OCI-LY7 (cell line): Measurements from ENCODE around the gene MAP6. TPM values are rescaled to one million over a fixed set of nuclear protein-coding genes. Genes with fewer than 3 reads are reported as not detected.

ENCODE experiments used
- BruUV-seq: library from RNA; stranded (reverse); fragments of 400-500 nt; replicated peaks from 2 replicates; lab custom pipeline; 2021; lab: Mats Ljungman, UMichigan
- CTCF ChIA-PET: fragments of 300-600 bp; sonication (Branson Sonifier 250); formaldehyde crosslinking; loops from one replicate; lab custom pipeline; 2022; ENCODE audit warnings: antibody characterized with exemption; ENCODE audit not compliant: unreplicated experiment; lab: Charles Lee
- POLR2A ChIA-PET: fragments of 300-600 bp; sonication (Branson Sonifier 250); formaldehyde crosslinking; loops from one replicate; lab custom pipeline; 2022; ENCODE audit warnings: antibody characterized with exemption; lab: Charles Lee
- DNase-seq: peaks from one replicate; pipeline ENCODE4 v3.0.0-alpha.2; 2015; ENCODE audit warnings: low spot score
- H2AFZ ChIP-seq: fragments of 200-600 bp; sonication (generic), shearing (Covaris generic); 2 replicates; pipeline ENCODE4 v1.6.1; 2014; ENCODE audit warnings: mild to moderate bottlenecking, antibody characterized with exemption, low read length, moderate library complexity
- H3K27ac ChIP-seq: fragments of 200-600 bp; sonication (generic); 2 replicates; pipeline ENCODE4 v1.5.1; 2014; ENCODE audit warnings: mixed run types, low read depth, mild to moderate bottlenecking, moderate library complexity, low read length, inconsistent platforms; ENCODE audit not compliant: poor library complexity, severe bottlenecking
- H3K36me3 ChIP-seq: fragments of 200-600 bp; sonication (generic); 2 replicates; pipeline ENCODE4 v1.6.1; 2014; ENCODE audit warnings: mild to moderate bottlenecking, antibody characterized with exemption, low read length, moderate library complexity, mixed read lengths; ENCODE audit not compliant: insufficient read depth
- H3K4me1 ChIP-seq: fragments of 200-600 bp; sonication (generic); 2 replicates; pipeline ENCODE4 v1.5.1; 2014; ENCODE audit warnings: mild to moderate bottlenecking, low read length; ENCODE audit not compliant: insufficient read depth, poor library complexity, severe bottlenecking
- H3K4me2 ChIP-seq: fragments of 200-600 bp; sonication (generic); 2 replicates; pipeline ENCODE4 v1.6.1; 2014; ENCODE audit warnings: mild to moderate bottlenecking, low read length
- H3K4me3 ChIP-seq: fragments of 200-600 bp; sonication (generic); 2 replicates; pipeline ENCODE4 v1.5.1; 2014; ENCODE audit warnings: mild to moderate bottlenecking, low read depth, low read length; ENCODE audit not compliant: poor library complexity, severe bottlenecking
- H3K79me2 ChIP-seq: fragments of 200-600 bp; sonication (generic); 2 replicates; pipeline ENCODE4 v1.6.1; 2016; ENCODE audit warnings: low read depth, mild to moderate bottlenecking, low read length, moderate library complexity, mixed read lengths; ENCODE audit not compliant: insufficient read depth
- H3K9me2 ChIP-seq: fragments of 200-600 bp; sonication (generic); 2 replicates; pipeline ENCODE4 v1.6.1; 2016; ENCODE audit warnings: mild to moderate bottlenecking, low read length, mixed read lengths; ENCODE audit not compliant: insufficient read depth
- H3K9me3 ChIP-seq: fragments of 200-600 bp; sonication (generic); 2 replicates; pipeline ENCODE4 v1.6.1; 2014; ENCODE audit warnings: mild to moderate bottlenecking, mixed run types, low read length, mixed read lengths
- H4K20me1 ChIP-seq: fragments of 200-600 bp; sonication (generic); 2 replicates; pipeline ENCODE4 v1.6.1; 2014; ENCODE audit warnings: mild to moderate bottlenecking, antibody characterized with exemption, low read length, moderate library complexity, mixed read lengths; ENCODE audit not compliant: insufficient read depth
- CTCF ChIP-seq: fragments of 200-600 bp; sonication (generic); conservative IDR thresholded peaks from 2 replicates; pipeline ENCODE4 v1.5.1; 2014; ENCODE audit warnings: mild to moderate bottlenecking, antibody characterized with exemption, low read length, moderate library complexity, mixed read lengths
- EZH2phosphoT487 ChIP-seq: fragments of 200-600 bp; sonication (generic); IDR thresholded peaks from 2 replicates; pipeline ENCODE4 v1.6.1; 2018; ENCODE audit warnings: low read depth, borderline replicate concordance, mild to moderate bottlenecking, mixed run types, antibody characterized with exemption, low read length, moderate library complexity, mixed read lengths
- intact Hi-C: fragments of 100-400 bp; cut with micrococcal nuclease; formaldehyde crosslinking; loops from one replicate; pipeline ENCODE4 v1.10.0; 2022; ENCODE audit not compliant: unreplicated experiment
- total RNA-seq, 2 experiments: library from RNA; depleted of rRNA in 1 of 2; stranded (reverse); fragments of >200 nt in 1 of 2; shearing (Covaris generic) in 1 of 2; gene quantifications; 2 replicates each; pipeline ENCODE4 v1.2.3, GENCODE V29; 2014 to 2022

The MAP6 gene
- total RNA-seq, 2 experiments from 2014 or later, result not detected

- no peaks in the 10 kb centered on the region for H3K4me1 ChIP-seq
- no peaks in the 10 kb centered on the region for H3K9me3 ChIP-seq
- intact Hi-C loops, result no loop called here
- BruUV-seq, result no TSS peak
- no peak for TF ChIP-seq EZH2phosphoT487
- TF ChIP-seq CTCF, result no peak
- CTCF ChIA-PET, result no interaction called here
- POLR2A ChIA-PET, result interaction anchor here (0.6 to 1.6 kb wide), 3 partner anchors 12 to 249 kb away, joined by 3 to 4 read pairs (median 4); no protein-coding TSS in a partner anchor
- H3K9me2 ChIP-seq, result no peaks in the 10 kb centered on the region
- H3K27ac ChIP-seq, result no peak overlapping the region
- no peak overlapping the region for H3K4me3 ChIP-seq
- H3K79me2 ChIP-seq, result no peaks in the 10 kb centered on the region
- no peak for DNase-seq
- H3K36me3 ChIP-seq, result no peaks in the 10 kb centered on the region
- no peak overlapping the region for H2AFZ ChIP-seq
- no peak overlapping the region for H3K4me2 ChIP-seq
- H4K20me1 ChIP-seq, result no peaks in the 10 kb centered on the region
These were observed 2.8 kb downstream of the MAP6 start for GRCh38 chr11:75665990-75666389.

- Histone ChIP-seq H4K20me1 (no peaks in the 10 kb centered on the region), H3K4me2 (no peak overlapping the region), H3K27ac (no peak overlapping the region), H3K4me3 (no peak overlapping the region), H3K36me3 (no peaks in the 10 kb centered on the region), H2AFZ (no peak overlapping the region), H3K9me2 (no peaks in the 10 kb centered on the region), H3K79me2 (no peaks in the 10 kb centered on the region), H3K4me1 (no peaks in the 10 kb centered on the region), H3K9me3 (no peaks in the 10 kb centered on the region)
- intact Hi-C loops, result no loop called here
- TF ChIP-seq CTCF, result no peak
- no peak for TF ChIP-seq EZH2phosphoT487
- CTCF ChIA-PET, result no interaction called here
- no TSS peak for BruUV-seq
- POLR2A ChIA-PET, result interaction anchor here (1.1 kb wide), 1 partner anchor 9 kb away, joined by 6 read pairs; no protein-coding TSS in a partner anchor
- no peak for DNase-seq
These were observed 3.7 kb downstream of the MAP6 start for GRCh38 chr11:75665126-75665525.

- TF ChIP-seq EZH2phosphoT487, result no peak
- TF ChIP-seq CTCF, result no peak
- POLR2A ChIA-PET, result interaction anchor here (0.6 to 1.1 kb wide), 2 partner anchors 10 to 103 kb away, joined by 3 to 6 read pairs; partner anchors contain the start of gene SERPINH1
- CTCF ChIA-PET, result no interaction called here
These were observed 4.4 kb downstream of the MAP6 start for GRCh38 chr11:75664389-75664788.

More at GRCh38 chr11:75664389-75664788, 4.4 kb downstream of the MAP6 start:
- no peaks in the 10 kb centered on the region for H3K36me3 ChIP-seq
- H3K4me1 ChIP-seq, result no peaks in the 10 kb centered on the region
- intact Hi-C loops, result no loop called here
- H3K27ac ChIP-seq, result no peak overlapping the region
- no peaks in the 10 kb centered on the region for H4K20me1 ChIP-seq
- no peak for DNase-seq
- BruUV-seq, result no TSS peak
- no peak overlapping the region for H3K4me2 ChIP-seq
- H3K4me3 ChIP-seq, result no peak overlapping the region
- H3K9me3 ChIP-seq, result no peaks in the 10 kb centered on the region
- H2AFZ ChIP-seq, result no peak overlapping the region
- no peaks in the 10 kb centered on the region for H3K79me2 ChIP-seq
- H3K9me2 ChIP-seq, result no peaks in the 10 kb centered on the region
